ENCODE results near the gene ADIG.

Gene ADIG

DNA sequence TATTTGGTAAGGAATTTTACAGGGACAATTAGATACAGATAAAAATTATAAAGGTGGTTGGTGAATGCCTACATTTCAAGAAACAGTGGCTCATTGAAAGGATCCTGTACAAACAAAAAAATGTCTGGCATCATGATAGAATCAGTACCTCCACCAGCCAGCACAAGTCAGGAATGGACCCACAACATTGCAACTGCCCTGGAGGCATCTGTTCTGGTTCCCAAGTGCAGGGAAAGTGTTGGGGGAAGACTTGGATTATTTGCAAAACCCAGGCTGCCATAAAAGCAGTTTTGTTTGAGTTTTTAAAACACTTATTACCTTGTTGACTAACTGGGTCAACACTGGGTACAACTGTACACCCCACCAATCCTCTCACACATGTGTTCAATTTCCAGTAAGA, 44.9 kb downstream of the ADIG start:
- no peak for DNase-seq
- in situ Hi-C loops (cut with MboI; ENCODE audit: low pct_unique_long_range_greater_than_20kb, low sequenced_read_pairs) = loop anchor here (25.0 kb wide), 1 partner anchor 411 kb away; no protein-coding TSS in a partner anchor

DNA sequence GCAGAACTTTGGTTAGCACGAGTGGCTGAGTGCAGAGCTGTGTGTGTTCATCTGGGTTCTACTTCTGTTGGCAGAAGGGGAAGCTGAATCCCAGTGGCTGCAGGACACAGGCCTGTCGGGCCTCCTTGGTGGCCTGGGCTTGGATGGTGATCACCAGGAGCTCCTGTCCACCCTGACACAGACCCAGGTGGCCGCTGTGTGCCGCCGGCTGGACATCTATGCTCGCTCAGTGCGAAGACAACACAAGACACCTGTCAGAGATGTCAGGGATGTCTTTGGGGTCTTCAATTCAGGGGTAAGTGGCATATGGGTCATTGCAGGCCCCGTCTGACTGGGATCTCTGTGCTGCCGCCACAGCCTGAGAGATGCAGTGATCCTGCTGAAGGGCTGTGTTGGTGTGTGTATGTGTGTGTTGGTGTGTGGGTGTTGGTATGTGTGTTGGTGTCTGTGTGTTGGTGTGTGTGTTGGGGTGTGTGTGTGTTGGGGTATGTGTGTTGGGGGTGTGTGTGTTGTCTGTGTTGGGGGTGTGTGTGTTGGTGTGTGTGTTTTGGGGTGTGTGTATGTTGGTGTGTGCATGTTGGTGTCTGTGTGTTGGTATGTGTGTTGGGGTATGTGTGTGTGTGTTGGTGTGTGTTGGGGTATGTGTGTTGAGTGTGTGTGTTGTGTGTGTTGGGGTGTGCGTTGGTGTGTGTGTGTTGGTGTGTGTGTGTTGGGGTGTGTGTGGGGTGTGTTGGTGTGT, 46.1 kb downstream of the ADIG start:
- in situ Hi-C loops (cut with MboI; ENCODE audit: low pct_unique_long_range_greater_than_20kb, low sequenced_read_pairs) = loop anchor here (25.0 kb wide), 1 partner anchor 410 kb away; no protein-coding TSS in a partner anchor
- no peak for DNase-seq

DNA sequence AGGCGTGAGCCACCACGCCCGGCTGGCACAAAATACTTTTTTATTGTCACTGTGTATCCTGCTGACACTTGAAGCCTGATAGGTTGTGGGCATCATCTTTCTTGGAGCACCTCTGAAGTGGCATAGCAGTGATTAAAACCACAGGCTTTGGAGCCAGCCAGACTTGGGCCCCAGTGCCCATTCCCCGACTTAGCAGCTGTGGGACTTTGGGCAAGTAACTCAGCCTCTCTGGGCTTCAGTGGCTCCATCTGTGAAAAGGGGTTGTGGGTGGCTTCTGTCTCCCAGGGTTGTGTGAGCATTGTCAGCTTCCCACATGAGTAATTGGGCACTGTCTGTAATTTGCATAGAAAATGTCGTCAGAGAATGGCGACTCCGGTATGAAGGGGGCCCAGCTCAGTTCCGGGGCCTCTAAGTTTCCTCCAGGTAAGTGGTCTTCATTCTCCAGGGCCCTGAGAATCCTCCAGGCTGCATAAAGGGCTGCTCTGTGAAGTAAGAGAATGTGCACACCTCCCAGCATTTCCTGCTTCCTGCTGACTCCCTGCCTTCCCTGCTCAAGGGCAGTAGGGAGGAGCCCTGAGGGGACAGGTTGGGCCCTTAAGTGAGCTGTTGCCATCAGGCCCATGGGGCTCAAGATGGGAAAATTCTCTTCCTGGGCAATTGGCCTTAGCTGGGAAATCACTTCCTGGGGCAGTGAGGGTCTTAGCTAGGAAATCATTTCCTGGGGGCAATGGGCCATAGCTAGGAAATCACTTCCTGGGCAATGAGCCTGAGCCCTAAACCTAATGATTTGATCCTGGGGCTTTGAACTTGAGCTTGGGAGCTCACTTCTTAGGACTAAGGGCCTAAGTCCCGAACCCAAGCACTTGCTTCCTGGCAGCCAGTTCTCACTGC, 47.8 kb downstream of the ADIG start:
- in situ Hi-C loops (cut with MboI; ENCODE audit: low pct_unique_long_range_greater_than_20kb, low sequenced_read_pairs) = loop anchor here (25.0 kb wide), 1 partner anchor 408 kb away; no protein-coding TSS in a partner anchor
- DNase-seq = no peak

- DNase-seq = no peak
- in situ Hi-C loops (cut with MboI; ENCODE audit: low pct_unique_long_range_greater_than_20kb, low sequenced_read_pairs) = loop anchor here (25.0 kb wide), 1 partner anchor 407 kb away; no protein-coding TSS in a partner anchor
Measured at GRCh38 chr20:38629979-38630378, 49.0 kb downstream of the ADIG start.

DNA sequence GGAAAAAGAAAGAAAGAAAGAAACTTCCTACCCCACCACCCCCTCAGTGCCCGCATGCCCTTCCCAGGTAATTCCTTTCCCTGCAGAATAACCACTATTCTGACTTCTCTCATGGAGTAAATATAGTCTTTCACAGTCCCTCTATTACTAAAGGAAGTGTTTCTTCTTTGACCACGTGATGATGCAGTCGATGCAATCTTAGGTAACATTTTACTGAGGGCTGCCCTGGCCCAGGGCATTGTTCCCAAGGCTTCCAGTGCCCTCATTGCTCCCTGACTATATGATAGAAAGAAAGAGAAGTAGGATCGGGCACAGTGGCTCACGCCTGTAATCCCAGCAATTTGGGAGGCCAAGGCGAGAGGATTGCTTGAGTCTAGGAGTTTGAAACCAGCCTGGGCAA, 49.7 kb downstream of the ADIG start:
- no peak for DNase-seq
- in situ Hi-C loops (cut with MboI; ENCODE audit: low pct_unique_long_range_greater_than_20kb, low sequenced_read_pairs) = loop anchor here (25.0 kb wide), 1 partner anchor 407 kb away; no protein-coding TSS in a partner anchor

- in situ Hi-C loops (cut with MboI; ENCODE audit: low pct_unique_long_range_greater_than_20kb, low sequenced_read_pairs) = loop anchor here (25.0 kb wide), 1 partner anchor 406 kb away; no protein-coding TSS in a partner anchor
- peak; percentile 26 for DNase-seq
Measured at GRCh38 chr20:38631155-38632022, 50.4 kb downstream of the ADIG start.

DNA sequence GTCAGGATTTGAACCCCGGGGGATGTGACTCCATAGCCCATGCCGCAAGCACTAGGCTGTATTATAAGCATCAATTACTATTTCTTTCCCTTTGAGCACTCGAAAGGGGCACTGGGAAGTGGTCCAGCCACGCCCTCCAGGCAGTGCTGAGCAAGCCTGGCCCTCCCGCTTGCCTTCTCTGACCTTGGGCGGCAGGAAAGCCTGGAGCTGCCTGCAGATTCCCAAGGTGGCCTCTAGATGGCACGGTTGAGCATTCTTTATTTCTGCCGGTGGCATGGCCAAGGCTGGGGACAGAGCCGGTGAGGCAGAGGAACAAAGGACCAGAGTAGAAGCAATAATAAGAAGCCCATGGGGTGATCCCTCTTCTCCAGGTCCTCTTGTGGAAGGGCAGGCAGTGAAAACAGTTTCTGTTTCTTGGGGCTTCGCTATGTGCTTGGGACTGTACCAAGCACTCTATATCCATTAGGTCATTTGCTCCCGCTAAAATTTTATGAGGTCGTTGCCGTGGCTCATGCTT, 52.6 kb downstream of the ADIG start:
- peak; percentile 78 for DNase-seq
- in situ Hi-C loops (cut with MboI; ENCODE audit: low pct_unique_long_range_greater_than_20kb, low sequenced_read_pairs) = loop anchor here (25.0 kb wide), 1 partner anchor 404 kb away; no protein-coding TSS in a partner anchor

DNA sequence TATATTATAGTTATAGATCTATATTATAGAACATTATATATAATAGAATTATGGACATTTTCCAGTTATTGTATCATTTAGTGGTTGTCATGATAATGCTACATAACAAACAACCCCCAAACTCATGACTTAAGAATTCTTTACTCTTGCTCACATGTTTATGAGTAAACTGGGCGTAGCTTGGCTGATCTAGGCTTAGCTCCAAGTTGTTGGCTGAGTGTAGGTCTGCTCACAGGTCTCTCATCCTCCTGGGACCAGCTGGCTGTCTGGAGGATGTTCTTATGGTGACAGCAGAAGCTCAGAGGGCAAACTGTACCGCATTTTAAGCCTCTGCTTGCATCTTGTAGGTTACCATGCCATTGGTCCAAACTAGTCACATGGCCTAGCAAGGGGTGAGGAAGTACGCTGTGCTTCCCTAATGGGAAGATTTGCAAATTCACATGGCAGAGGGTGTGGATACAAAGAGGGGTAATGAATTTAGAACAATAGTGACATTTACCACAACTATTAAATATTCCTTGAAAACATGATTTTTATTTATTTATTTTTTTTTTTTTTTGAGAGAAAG, 54.8 kb downstream of the ADIG start:
- in situ Hi-C loops (cut with MboI; ENCODE audit: low pct_unique_long_range_greater_than_20kb, low sequenced_read_pairs) = loop anchor here (25.0 kb wide), 1 partner anchor 401 kb away; no protein-coding TSS in a partner anchor
- DNase-seq = no peak
